SK-N-SH treated with all-trans-retinoic acid at 6 μM for 48 hours (cell line): ENCODE data around the gene PKDREJ.

ENCODE experiments used
- BACH2 ChIP-seq: fragments of 250-450 bp; sonication (Bioruptor Pico); IDR thresholded peaks from 2 replicates; pipeline ENCODE4 v1.9.0; 2021; ENCODE audit warnings: mild to moderate bottlenecking, borderline replicate concordance
- POU6F1 ChIP-seq: fragments of 250-450 bp; sonication (Bioruptor Pico); IDR thresholded peaks from 2 replicates; pipeline ENCODE4 v1.8.0; 2021; ENCODE audit warnings: low read depth, mild to moderate bottlenecking, moderate library complexity, borderline replicate concordance
- RARB ChIP-seq: fragments of 250-450 bp; sonication (Bioruptor Pico); IDR thresholded peaks from 2 replicates; pipeline ENCODE4 v1.8.0; 2021; ENCODE audit warnings: mild to moderate bottlenecking, moderate library complexity
- ZNF565 ChIP-seq: fragments of 450-650 bp; formaldehyde crosslinking; conservative IDR thresholded peaks from 2 replicates; pipeline ENCODE4 v1.5.0; 2020; ENCODE audit warnings: low read depth, mild to moderate bottlenecking, moderate library complexity

- no peak for TF ChIP-seq RARB (CRISPR knock-in tag)
- no peak for TF ChIP-seq ZNF565
- no peak for TF ChIP-seq BACH2 (CRISPR knock-in tag)
- no peak for TF ChIP-seq POU6F1 (CRISPR knock-in tag)
Observed at GRCh38 chr22:46242076-46242475, 21.1 kb downstream of the PKDREJ start.
